Activated T-cell treated with anti-CD3 and anti-CD28 coated beads for 4 hours (primary cell): ENCODE data around the gene NGRN.

Experiments
- DNase-seq: peaks from one replicate; pipeline ENCODE4 v3.0.0-alpha.2; 2020

NGRN gene

GRCh38 chr15:90265271-90266060, at the start of gene NGRN:
NGRN (plus strand) TSS chr15:90265672; CDS start chr15:90265713, 41 bp downstream.
- DNase-seq, result peak; percentile 86

GRCh38 chr15:90217671-90218394, 47.6 kb upstream of the NGRN start:
- no peak for DNase-seq

- peak; percentile 45 for DNase-seq
Measured at GRCh38 chr15:90219421-90220141, 45.9 kb upstream of the NGRN start.

- no peak for DNase-seq
Measured at GRCh38 chr15:90221246-90221900, 44.1 kb upstream of the NGRN start.

- DNase-seq, result no peak
Measured at GRCh38 chr15:90222547-90222946, 42.9 kb upstream of the NGRN start.

- DNase-seq, result no peak
Measured at GRCh38 chr15:90223441-90224165, 41.9 kb upstream of the NGRN start.

- no peak for DNase-seq
Measured at GRCh38 chr15:90225047-90225446, 40.4 kb upstream of the NGRN start.

GRCh38 chr15:90225504-90226234, 39.8 kb upstream of the NGRN start:
- DNase-seq, result no peak

- DNase-seq, result no peak
Measured at GRCh38 chr15:90227336-90227735, 38.1 kb upstream of the NGRN start.

- no peak for DNase-seq
Measured at GRCh38 chr15:90227816-90228772, 37.4 kb upstream of the NGRN start.

- no peak for DNase-seq
Measured at GRCh38 chr15:90228960-90229359, 36.5 kb upstream of the NGRN start.

GRCh38 chr15:90230071-90230494, 35.4 kb upstream of the NGRN start:
- no peak for DNase-seq

- no peak for DNase-seq
Measured at GRCh38 chr15:90230610-90231009, 34.9 kb upstream of the NGRN start.

GRCh38 chr15:90231028-90232017, 34.1 kb upstream of the NGRN start:
- DNase-seq, result peak; percentile 50

GRCh38 chr15:90232196-90232595, 33.3 kb upstream of the NGRN start:
- no peak for DNase-seq

- no peak for DNase-seq
Measured at GRCh38 chr15:90232941-90233386, 32.5 kb upstream of the NGRN start.

- DNase-seq, result peak; percentile 93
Measured at GRCh38 chr15:90233387-90234095, 31.9 kb upstream of the NGRN start, which contains the start of gene CIB1. CIB1 (minus strand) TSS chr15:90233941; CDS start chr15:90233885, 56 bp downstream.
